ENCODE data around the gene CCNB1IP1. TPM values are rescaled to one million over a fixed set of nuclear protein-coding genes. Genes with fewer than 3 reads are reported as not detected.
"Not testable (repeated sequence)": the region's sequence is repeated elsewhere in the genome, so short reads cannot be mapped to it uniquely, and the experiment has no call there.

The CCNB1IP1 gene
- total RNA-seq, 1 experiment from 2014 or later: 174 TPM

DNA sequence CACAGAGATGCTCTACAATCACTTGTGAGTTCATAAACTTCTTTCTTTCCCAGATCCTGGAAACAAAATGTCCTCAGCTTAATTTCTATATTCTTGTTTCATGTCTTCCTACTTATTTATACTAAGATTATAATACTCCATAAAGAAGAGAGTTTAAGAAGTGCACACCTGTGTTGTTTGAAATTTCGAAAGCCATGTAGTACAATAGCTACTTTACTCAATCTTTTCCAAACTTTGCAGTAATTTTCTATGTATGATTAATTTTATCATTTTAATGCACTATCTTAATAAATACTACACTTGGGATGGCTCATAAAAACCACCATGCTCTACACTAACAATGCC is 27.0 kb downstream of the CCNB1IP1 start:
- DNase-seq: no peak
- peaks cover 4% of the 10 kb centered on the region for H3K36me3 ChIP-seq (replicated peaks; ENCODE audit: control insufficient read depth, insufficient read depth, low read length)
- H3K4me3 ChIP-seq (ENCODE audit: insufficient read depth, low read depth, low read length): no peak overlapping the region
- H3K27me3 ChIP-seq (ENCODE audit: control insufficient read depth, insufficient read depth, low read length): no peaks in the 10 kb centered on the region

- Histone ChIP-seq H3K36me3 (replicated peaks; ENCODE audit: control insufficient read depth, insufficient read depth, low read length) (peaks cover 4% of the 10 kb centered on the region), H3K27me3 (ENCODE audit: control insufficient read depth, insufficient read depth, low read length) (no peaks in the 10 kb centered on the region), H3K4me3 (ENCODE audit: insufficient read depth, low read depth, low read length) (peak within 1 kb of the TSS; percentile 65)
- peak; percentile 88 for DNase-seq
These were observed 27.6 kb downstream of the CCNB1IP1 start, which contains the start of gene TTC5 for GRCh38 chr14:20305265-20306078. Gene TTC5, minus strand, starts transcription at chr14:20305951. Its CDS starts 14 bp downstream, at chr14:20305937.

- no peak overlapping the region for H3K4me3 ChIP-seq (ENCODE audit: insufficient read depth, low read depth, low read length)
- no peak for DNase-seq
- peaks cover 5% of the 10 kb centered on the region for H3K36me3 ChIP-seq (replicated peaks; ENCODE audit: control insufficient read depth, insufficient read depth, low read length)
- H3K27me3 ChIP-seq (ENCODE audit: control insufficient read depth, insufficient read depth, low read length): no peaks in the 10 kb centered on the region
These were observed 30.9 kb downstream of the CCNB1IP1 start for GRCh38 chr14:20302042-20302755.

DNA sequence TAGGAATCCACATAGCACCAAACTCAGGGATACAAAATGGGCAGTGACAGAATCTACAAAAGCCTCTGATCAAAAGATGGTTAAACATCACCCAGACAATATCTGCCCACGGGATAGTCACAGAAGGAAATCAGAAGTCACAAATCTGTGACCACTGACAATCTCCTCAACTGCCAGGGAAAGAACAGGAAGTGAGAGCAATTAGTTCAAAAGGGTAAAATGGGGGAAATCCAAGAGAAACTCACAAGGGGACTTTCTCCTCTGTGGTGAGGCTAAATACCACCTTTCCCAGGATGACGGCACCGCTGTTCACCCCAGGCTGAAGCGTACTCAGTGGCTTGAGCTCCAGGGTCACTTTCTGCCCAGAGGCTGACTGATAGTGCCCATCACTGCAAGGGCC is 38.0 kb downstream of the CCNB1IP1 start:
- H3K36me3 ChIP-seq (replicated peaks; ENCODE audit: control insufficient read depth, insufficient read depth, low read length): peaks cover 5% of the 10 kb centered on the region
- H3K27me3 ChIP-seq (ENCODE audit: control insufficient read depth, insufficient read depth, low read length): no peaks in the 10 kb centered on the region
- DNase-seq: no peak
- H3K4me3 ChIP-seq (ENCODE audit: insufficient read depth, low read depth, low read length): no peak overlapping the region

DNA sequence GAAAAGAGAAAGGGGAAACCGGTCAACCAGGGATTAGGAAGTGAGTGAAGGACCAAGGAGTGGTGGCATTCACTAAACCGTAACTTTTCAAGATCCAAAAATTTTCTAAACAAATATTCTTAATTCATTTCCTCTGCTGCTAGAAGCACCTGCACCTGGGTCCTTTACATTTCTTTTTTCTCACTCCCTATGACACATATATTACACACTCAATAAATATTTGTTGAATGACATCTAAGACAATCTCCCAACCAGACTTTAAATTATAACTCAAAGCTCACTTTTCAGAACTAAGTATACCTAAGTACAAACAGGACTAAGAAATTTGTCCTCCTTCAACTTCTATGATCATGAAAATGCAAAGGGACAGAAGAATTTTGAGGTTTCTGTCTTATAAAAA is 38.4 kb downstream of the CCNB1IP1 start:
- H3K36me3 ChIP-seq (replicated peaks; ENCODE audit: control insufficient read depth, insufficient read depth, low read length): peaks cover 5% of the 10 kb centered on the region
- no peak overlapping the region for H3K4me3 ChIP-seq (ENCODE audit: insufficient read depth, low read depth, low read length)
- no peaks in the 10 kb centered on the region for H3K27me3 ChIP-seq (ENCODE audit: control insufficient read depth, insufficient read depth, low read length)
- no peak for DNase-seq

- not testable (repeated sequence) for DNase-seq; H3K27me3 ChIP-seq (ENCODE audit: control insufficient read depth, insufficient read depth, low read length); H3K4me3 ChIP-seq (ENCODE audit: insufficient read depth, low read depth, low read length); H3K36me3 ChIP-seq (replicated peaks; ENCODE audit: control insufficient read depth, insufficient read depth, low read length)
These were observed 51.1 kb downstream of the CCNB1IP1 start for GRCh38 chr14:20281998-20282397.

- not testable (repeated sequence) for H3K27me3 ChIP-seq (ENCODE audit: control insufficient read depth, insufficient read depth, low read length); DNase-seq; H3K36me3 ChIP-seq (replicated peaks; ENCODE audit: control insufficient read depth, insufficient read depth, low read length)
- H3K4me3 ChIP-seq (ENCODE audit: insufficient read depth, low read depth, low read length): peak overlapping the region; percentile 13; the same call in 1 of the 2 replicates
These were observed 52.8 kb downstream of the CCNB1IP1 start for GRCh38 chr14:20280265-20280664.

DNA sequence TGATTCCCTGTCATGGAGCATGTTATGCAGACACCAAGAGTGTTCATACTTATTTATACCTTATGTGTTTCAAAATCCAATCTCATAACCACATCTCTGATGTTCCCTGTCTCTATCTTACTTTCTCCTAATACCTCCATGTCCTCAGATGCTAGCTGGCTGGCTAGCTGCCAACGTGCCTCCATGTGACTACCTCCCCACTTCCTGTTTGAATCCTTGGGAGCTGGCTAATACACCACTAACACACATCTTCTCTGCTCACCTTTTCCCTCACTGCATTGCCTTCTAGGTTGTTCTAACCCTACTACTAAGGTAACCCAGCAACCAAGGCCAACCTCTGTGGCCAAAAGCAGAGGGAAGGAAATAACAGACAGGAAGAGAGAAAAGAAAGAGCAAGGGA is 54.7 kb downstream of the CCNB1IP1 start:
- no peak overlapping the region for H3K4me3 ChIP-seq (ENCODE audit: insufficient read depth, low read depth, low read length)

DNA sequence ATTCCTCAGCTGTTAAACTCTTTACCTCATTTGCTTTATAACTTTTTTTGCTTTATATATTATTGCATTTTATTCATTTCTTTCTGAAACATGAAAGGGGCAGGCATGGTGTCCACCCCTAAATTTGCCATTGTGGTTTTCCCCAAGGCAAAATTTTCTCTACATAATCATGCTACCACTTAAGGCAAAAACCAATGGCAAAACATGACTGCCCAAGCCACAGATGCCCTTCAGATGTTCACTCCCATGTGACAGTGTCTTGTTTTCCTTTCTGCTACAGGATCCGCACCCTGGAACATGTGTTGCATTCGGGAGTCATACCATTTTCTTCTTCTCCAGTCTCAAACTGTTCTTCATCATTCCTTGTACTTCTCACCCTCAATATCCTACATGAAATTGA is 55.7 kb downstream of the CCNB1IP1 start:
- Histone ChIP-seq H3K27me3 (ENCODE audit: control insufficient read depth, insufficient read depth, low read length) (no peaks in the 10 kb centered on the region), H3K4me3 (ENCODE audit: insufficient read depth, low read depth, low read length) (no peak overlapping the region), H3K36me3 (replicated peaks; ENCODE audit: control insufficient read depth, insufficient read depth, low read length) (no peaks in the 10 kb centered on the region)
- no peak for DNase-seq

More for the DNA sequence above, 54.7 kb downstream of the CCNB1IP1 start:
- no peaks in the 10 kb centered on the region for H3K27me3 ChIP-seq (ENCODE audit: control insufficient read depth, insufficient read depth, low read length)
- no peaks in the 10 kb centered on the region for H3K36me3 ChIP-seq (replicated peaks; ENCODE audit: control insufficient read depth, insufficient read depth, low read length)
- no peak for DNase-seq

DNA sequence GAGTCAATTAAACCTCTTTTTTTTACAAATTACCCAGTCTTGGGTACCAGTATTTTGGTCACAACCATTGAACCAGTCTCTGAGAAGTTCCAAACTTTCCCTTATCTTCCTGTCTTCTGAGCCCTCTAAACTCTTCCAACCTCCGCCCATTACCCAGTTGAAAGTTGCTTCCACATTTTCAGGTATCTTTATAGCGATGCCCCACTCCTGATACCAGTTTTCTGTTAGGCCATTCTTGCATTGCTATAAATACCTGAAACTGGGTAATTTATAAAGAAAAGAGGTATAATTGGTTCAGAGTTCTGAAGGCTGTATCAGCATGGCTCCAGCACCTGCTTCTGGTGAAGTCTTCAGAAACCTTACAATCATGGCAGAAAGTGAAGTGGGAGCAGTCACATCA is 59.0 kb downstream of the CCNB1IP1 start:
- no peak overlapping the region for H3K4me3 ChIP-seq (ENCODE audit: insufficient read depth, low read depth, low read length)
- DNase-seq: no peak

GRCh38 chr14:20264361-20264760 is 68.7 kb downstream of the CCNB1IP1 start:
- DNase-seq; H3K27me3 ChIP-seq (ENCODE audit: control insufficient read depth, insufficient read depth, low read length); H3K36me3 ChIP-seq (replicated peaks; ENCODE audit: control insufficient read depth, insufficient read depth, low read length); H3K4me3 ChIP-seq (ENCODE audit: insufficient read depth, low read depth, low read length): not testable (repeated sequence)

More for the DNA sequence above, 59.0 kb downstream of the CCNB1IP1 start:
- H3K27me3 ChIP-seq (ENCODE audit: control insufficient read depth, insufficient read depth, low read length): no peaks in the 10 kb centered on the region
- no peaks in the 10 kb centered on the region for H3K36me3 ChIP-seq (replicated peaks; ENCODE audit: control insufficient read depth, insufficient read depth, low read length)

DNA sequence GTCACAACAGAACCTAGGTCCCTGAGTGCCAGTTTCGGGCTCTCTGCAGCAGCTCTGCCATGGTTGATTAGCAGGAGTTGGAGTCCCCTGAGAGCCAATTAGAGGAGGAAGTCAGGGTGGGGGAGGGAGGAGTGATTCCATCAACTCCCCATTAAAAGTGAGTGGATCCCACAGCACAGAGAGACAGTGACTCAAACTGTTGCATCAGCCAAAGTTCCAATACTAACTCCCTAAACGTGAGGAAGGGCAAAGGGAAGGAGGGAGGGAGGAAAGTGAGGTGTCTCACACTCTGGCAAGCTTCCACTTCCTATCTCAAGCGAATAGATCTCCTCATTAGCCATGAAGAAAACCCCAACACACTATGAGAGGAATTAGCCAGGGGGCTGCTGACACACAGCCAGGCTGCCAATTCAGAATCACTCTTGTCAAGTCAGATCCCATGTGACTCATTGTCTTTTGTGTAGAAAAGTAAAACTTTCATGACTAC is 70.4 kb downstream of the CCNB1IP1 start:
- no peak overlapping the region for H3K4me3 ChIP-seq (ENCODE audit: insufficient read depth, low read depth, low read length)
- no peak for DNase-seq
- H3K36me3 ChIP-seq (replicated peaks; ENCODE audit: control insufficient read depth, insufficient read depth, low read length): no peaks in the 10 kb centered on the region
- no peaks in the 10 kb centered on the region for H3K27me3 ChIP-seq (ENCODE audit: control insufficient read depth, insufficient read depth, low read length)
